GF-D8 (cell line): Measurements from ENCODE around the gene RETN.
"Not testable (repeated sequence)": the region's sequence is repeated elsewhere in the genome, so short reads cannot be mapped to it uniquely, and the experiment has no call there.

ENCODE experiments used
- DNase-seq: peaks from one replicate; lab custom pipeline; 2025; lab: John Stamatoyannopoulos, UW

Gene RETN

GRCh38 chr19:7637374-7638256, 31.2 kb upstream of the RETN start:
- no peak for DNase-seq

- DNase-seq = no peak
Measured at GRCh38 chr19:7638802-7639465, 29.9 kb upstream of the RETN start.

GRCh38 chr19:7639863-7640348, 28.9 kb upstream of the RETN start:
- no peak for DNase-seq

- no peak for DNase-seq
Measured at GRCh38 chr19:7640803-7641202, 28.0 kb upstream of the RETN start.

- no peak for DNase-seq
Measured at GRCh38 chr19:7641290-7642276, 27.3 kb upstream of the RETN start.

GRCh38 chr19:7642295-7643030, 26.4 kb upstream of the RETN start:
- DNase-seq = no peak

GRCh38 chr19:7643031-7643415, 25.8 kb upstream of the RETN start:
- no peak for DNase-seq

GRCh38 chr19:7643629-7644549, 25.0 kb upstream of the RETN start:
- not testable (repeated sequence) for DNase-seq

GRCh38 chr19:7644550-7644877, 24.3 kb upstream of the RETN start:
- no peak for DNase-seq

GRCh38 chr19:7645163-7645562, 23.7 kb upstream of the RETN start:
- no peak for DNase-seq

- no peak for DNase-seq
Measured at GRCh38 chr19:7645656-7646425, 23.0 kb upstream of the RETN start.

- DNase-seq = no peak
Measured at GRCh38 chr19:7646426-7646700, 22.5 kb upstream of the RETN start.

- no peak for DNase-seq
Measured at GRCh38 chr19:7647156-7647555, 21.7 kb upstream of the RETN start.

GRCh38 chr19:7648265-7649014, 20.4 kb upstream of the RETN start:
- no peak for DNase-seq

GRCh38 chr19:7650148-7650547, 18.7 kb upstream of the RETN start:
- DNase-seq = no peak

- DNase-seq = peak; percentile 95
Measured at GRCh38 chr19:7652061-7652641, 16.7 kb upstream of the RETN start.

GRCh38 chr19:7654401-7654800, 14.4 kb upstream of the RETN start:
- no peak for DNase-seq

- DNase-seq = peak; percentile 92
Measured at GRCh38 chr19:7655581-7655980, 13.3 kb upstream of the RETN start.
